ENCODE results near the gene ARL15. TPM values are rescaled to one million over a fixed set of nuclear protein-coding genes. Genes with fewer than 3 reads are reported as not detected.

ARL15 gene
- total and polyA plus RNA-seq, 9 of the 15 experiments (the other 6 are each of a cell fraction or from before 2014, with no cell fraction given): 18.5 to 80.4 (median 57.0) TPM

DNA sequence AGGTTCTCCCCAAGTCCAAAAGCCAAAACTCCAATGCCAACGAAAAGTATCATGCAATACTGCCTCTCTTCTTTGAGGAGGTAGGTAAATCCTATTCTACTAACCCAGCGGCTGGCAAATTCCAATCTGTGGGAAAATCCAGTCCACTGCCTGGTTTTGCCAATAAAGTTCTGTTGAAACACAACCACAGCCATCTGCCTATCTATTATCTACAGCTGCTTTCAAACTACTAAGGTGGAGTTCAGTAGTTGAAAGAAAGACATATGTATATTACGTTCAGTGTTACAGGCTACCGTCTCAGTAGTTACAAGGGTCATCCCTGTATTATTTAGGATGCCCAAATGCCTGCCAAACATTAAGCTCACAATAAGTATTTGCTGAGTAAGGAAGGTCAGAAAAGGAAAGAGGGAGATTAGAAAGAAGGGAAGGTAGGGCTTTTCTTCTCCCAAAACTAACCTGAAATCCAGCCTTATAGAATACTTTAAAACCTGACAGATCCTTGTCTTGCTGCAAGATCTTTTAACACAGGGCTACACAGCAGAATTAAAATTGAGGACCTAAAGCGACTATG lies 16.2 kb downstream of the ARL15 start (continued):
- TF ChIP-seq ZNF431 (CRISPR knock-in tag; IDR thresholded peaks at IDR 0.05): no peak
- TF ChIP-seq ZNF644 (tag; IDR thresholded peaks at IDR 0.05; ENCODE audit: low read depth): no peak
- TF ChIP-seq SMAD1 (IDR thresholded peaks at IDR 0.05; ENCODE audit: low read depth, low read length, partially characterized antibody): no peak
- no peak for TF ChIP-seq ZNF830 (CRISPR knock-in tag; IDR thresholded peaks at IDR 0.05)
- TF ChIP-seq RUNX1 (IDR thresholded peaks at IDR 0.05; ENCODE audit: low read depth): no peak
- no peak for TF ChIP-seq ZNF79 (CRISPR knock-in tag; IDR thresholded peaks at IDR 0.05; ENCODE audit: low read depth)
- no peak; the same call in 1 of the 2 replicates for TF ChIP-seq GATAD2B (IDR thresholded peaks at IDR 0.05; ENCODE audit: borderline replicate concordance)
- TF ChIP-seq, protein P1, sequence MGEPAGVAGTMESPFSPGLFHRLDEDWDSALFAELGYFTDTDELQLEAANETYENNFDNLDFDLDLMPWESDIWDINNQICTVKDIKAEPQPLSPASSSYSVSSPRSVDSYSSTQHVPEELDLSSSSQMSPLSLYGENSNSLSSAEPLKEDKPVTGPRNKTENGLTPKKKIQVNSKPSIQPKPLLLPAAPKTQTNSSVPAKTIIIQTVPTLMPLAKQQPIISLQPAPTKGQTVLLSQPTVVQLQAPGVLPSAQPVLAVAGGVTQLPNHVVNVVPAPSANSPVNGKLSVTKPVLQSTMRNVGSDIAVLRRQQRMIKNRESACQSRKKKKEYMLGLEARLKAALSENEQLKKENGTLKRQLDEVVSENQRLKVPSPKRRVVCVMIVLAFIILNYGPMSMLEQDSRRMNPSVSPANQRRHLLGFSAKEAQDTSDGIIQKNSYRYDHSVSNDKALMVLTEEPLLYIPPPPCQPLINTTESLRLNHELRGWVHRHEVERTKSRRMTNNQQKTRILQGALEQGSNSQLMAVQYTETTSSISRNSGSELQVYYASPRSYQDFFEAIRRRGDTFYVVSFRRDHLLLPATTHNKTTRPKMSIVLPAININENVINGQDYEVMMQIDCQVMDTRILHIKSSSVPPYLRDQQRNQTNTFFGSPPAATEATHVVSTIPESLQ (CRISPR knock-in tag; IDR thresholded peaks at IDR 0.05): no peak
- peak; percentile 81 for TF ChIP-seq MYBL2 (IDR thresholded peaks at IDR 0.05; ENCODE audit: low read depth)
- no peak for TF ChIP-seq MYBL2 (CRISPR knock-in tag; IDR thresholded peaks at IDR 0.05; ENCODE audit: borderline replicate concordance)
- TF ChIP-seq RNF2 (IDR thresholded peaks at IDR 0.05): no peak
- no peak for TF ChIP-seq PPARD (CRISPR knock-in tag; IDR thresholded peaks at IDR 0.05)
- no peak for TF ChIP-seq MTF1 (CRISPR knock-in tag; IDR thresholded peaks at IDR 0.05; ENCODE audit: borderline replicate concordance)
- no peak for TF ChIP-seq TBP (optimal IDR thresholded peaks at IDR 0.05; ENCODE audit: low read depth, low read length)
- no peak for TF ChIP-seq BCL6 (CRISPR knock-in tag; IDR thresholded peaks at IDR 0.05)
- TF ChIP-seq ZNF561 (CRISPR knock-in tag; conservative IDR thresholded peaks at IDR 0.05): no peak
- no peak for TF ChIP-seq RBM14 (IDR thresholded peaks at IDR 0.05; ENCODE audit: borderline replicate concordance, insufficient read depth, low read depth, low read length)
- no peak for TF ChIP-seq IRF2 (CRISPR knock-in tag; IDR thresholded peaks at IDR 0.05)
- TF ChIP-seq RAD51 (IDR thresholded peaks at IDR 0.05; ENCODE audit: borderline replicate concordance, low read depth): peak; percentile 10; the same call in 1 of the 2 replicates
- TF ChIP-seq CBX1 (IDR thresholded peaks at IDR 0.05; ENCODE audit: low read depth): no peak
- TF ChIP-seq KDM5B (IDR thresholded peaks at IDR 0.05; ENCODE audit: insufficient replicate concordance, low read depth, low read length): no peak
- no peak for TF ChIP-seq BACH1 (tag; IDR thresholded peaks at IDR 0.05)
- no peak for TF ChIP-seq PTRF (tag; IDR thresholded peaks at IDR 0.05)
- no peak for TF ChIP-seq COPS2 (conservative IDR thresholded peaks at IDR 0.05)
- peak; percentile 56 for TF ChIP-seq MEIS2 (IDR thresholded peaks at IDR 0.05; ENCODE audit: partially characterized antibody)
- no peak for TF ChIP-seq ZNF696 (CRISPR knock-in tag; conservative IDR thresholded peaks at IDR 0.05)
- TF ChIP-seq KAT7 (CRISPR knock-in tag; IDR thresholded peaks at IDR 0.05; ENCODE audit: borderline replicate concordance): no peak
- TF ChIP-seq RBBP5 (IDR thresholded peaks at IDR 0.05; ENCODE audit: borderline replicate concordance, insufficient read depth, low read length, poor library complexity, severe bottlenecking): no peak

Measured in K562 (cell line).